ENCODE results near the gene ZNF506.
"Not testable (repeated sequence)": the region's sequence is repeated elsewhere in the genome, so short reads cannot be mapped to it uniquely, and the experiment has no call there.

The ZNF506 gene

GRCh38 chr19:19777692-19778091 is 43.9 kb downstream of the ZNF506 start:
- DNase-seq = no peak

- peak; percentile 93 for DNase-seq
Observed at GRCh38 chr19:19776206-19777008, 45.1 kb downstream of the ZNF506 start.

GRCh38 chr19:19775891-19776205 is 45.7 kb downstream of the ZNF506 start:
- no peak for DNase-seq

GRCh38 chr19:19774354-19775033 is 47.1 kb downstream of the ZNF506 start:
- DNase-seq = no peak

GRCh38 chr19:19771963-19772362 is 49.6 kb downstream of the ZNF506 start:
- not testable (repeated sequence) for DNase-seq

GRCh38 chr19:19769971-19770370 is 51.6 kb downstream of the ZNF506 start:
- not testable (repeated sequence) for DNase-seq

GRCh38 chr19:19758164-19758563 is 63.4 kb downstream of the ZNF506 start:
- no peak for DNase-seq

GRCh38 chr19:19752760-19753403 is 68.7 kb downstream of the ZNF506 start:
- no peak for DNase-seq

- DNase-seq = no peak
Observed at GRCh38 chr19:19751846-19752245, 69.7 kb downstream of the ZNF506 start.

GRCh38 chr19:19750842-19751790 is 70.4 kb downstream of the ZNF506 start:
- no peak for DNase-seq

- no peak for DNase-seq
Observed at GRCh38 chr19:19749908-19750841, 71.4 kb downstream of the ZNF506 start.

- DNase-seq = no peak
Observed at GRCh38 chr19:19749117-19749907, 72.2 kb downstream of the ZNF506 start.

- no peak for DNase-seq
Observed at GRCh38 chr19:19748249-19748938, 73.2 kb downstream of the ZNF506 start.

GRCh38 chr19:19747357-19748220 is 74.0 kb downstream of the ZNF506 start:
- no peak for DNase-seq

- no peak for DNase-seq
Observed at GRCh38 chr19:19746286-19747213, 75.0 kb downstream of the ZNF506 start.

GRCh38 chr19:19745496-19746285 is 75.9 kb downstream of the ZNF506 start:
- DNase-seq = no peak

GRCh38 chr19:19744641-19745040 is 76.9 kb downstream of the ZNF506 start:
- DNase-seq = no peak
